Adrenal gland (tissue), 12 donors: ENCODE data around the gene SPOCK3. TPM values are rescaled to one million over a fixed set of nuclear protein-coding genes. Genes with fewer than 3 reads are reported as not detected.

Source experiments
- DNase-seq, 7 donors: peaks; one replicate each; pipeline ENCODE4 v3.0.0-alpha.2; 2019 to 2020
- H3K27ac ChIP-seq, 5 donors: fragments of 200-600 bp; sonication (generic) in 4 of 5; 1 replicate in 3 of 5; 2 replicates in 2 of 5; pipeline versions ENCODE4 v1.5.1 to v1.8.0; 2016 to 2020; ENCODE audit warnings: mild to moderate bottlenecking in 1 of 5
- H3K27me3 ChIP-seq: fragments of 200-600 bp; 2 replicates; pipeline ENCODE4 v1.8.0; 2021
- H3K36me3 ChIP-seq, 2 donors: fragments of 200-600 bp; replicated peaks in 1 of 2; 1 replicate in 1 of 2; 2 replicates in 1 of 2; pipeline versions ENCODE4 v1.5.1 to v1.8.0; 2018 to 2022
- H3K4me1 ChIP-seq, 2 donors: fragments of 200-600 bp; replicated peaks in 1 of 2; 1 replicate in 1 of 2; 2 replicates in 1 of 2; pipeline versions ENCODE4 v1.5.1 to v1.8.0; 2018 to 2021
- H3K4me3 ChIP-seq, 4 donors: fragments of 200-600 bp; sonication (generic) in 3 of 4; one replicate each; pipeline ENCODE4 v1.5.1; 2016 to 2018
- H3K9me3 ChIP-seq, 3 donors: fragments of 200-600 bp; sonication (generic) in 1 of 3; replicated peaks in 1 of 3; 1 replicate in 2 of 3; 2 replicates in 1 of 3; pipeline versions ENCODE4 v1.5.1 to v1.8.0; 2016 to 2021
- CTCF ChIP-seq, 6 experiments: fragments of 450-650 bp in 4 of 6; fragments of 200-600 bp in 2 of 6; sonication (generic) in 1 of 6; IDR thresholded peaks; 1 replicate in 5 of 6; 2 replicates in 1 of 6; pipeline versions ENCODE4 v1.5.1 to v1.8.0; 2016 to 2021; ENCODE audit warnings: antibody characterized with exemption in 6 of 6, mild to moderate bottlenecking in 2 of 6, moderate library complexity in 1 of 6
- POLR2A ChIP-seq, 2 donors: fragments of 450-650 bp; IDR thresholded peaks; one replicate each; pipeline ENCODE4 v1.6.1; 2017; ENCODE audit warnings: antibody characterized with exemption in 2 of 2, mild to moderate bottlenecking in 2 of 2, moderate library complexity in 1 of 2
- WGBS, 4 donors: extraction: QIAGEN DNeasy Blood & Tissue Kit in 2 of 4; methylation state at CpG; one replicate each; pipeline versions ENCODE4 v1.1.5 to v1.1.7; 2013 to 2017; 5-methylcytosine and 5-hydroxymethylcytosine counted together
- intact Hi-C, 2 donors: fragments of 100-400 bp; cut with DNase I; formaldehyde crosslinking; loops; one replicate each; pipeline versions ENCODE4 v1.14.1 to v1.15.0; 2022 to 2023
- polyA plus RNA-seq, 3 donors: library from polyadenylated mRNA; stranded (reverse); fragments of 200-250 nt in 2 of 3; fragments of 350-450 nt in 1 of 3; fragmentation: Illumina TruSeq in 1 of 3; extraction: RNeasy Lipid Tissue Mini Kit (QIAGEN cat#74804) in 1 of 3; gene quantifications; one replicate each; pipeline ENCODE4 v1.2.3, GENCODE V29; 2013 to 2014
- total RNA-seq, 9 donors: library from RNA; depleted of rRNA in 4 of 9; stranded (reverse); fragments of >200 nt in 4 of 9; fragments of 120-200 nt in 1 of 9; fragmentation: NEBNext Ultra II Directional in 1 of 9; extraction: Animal tissue kit (Norgen Biotek cat#: 25700) in 1 of 9; gene quantifications; one replicate each; pipeline versions ENCODE4 v1.1.0 to v1.2.4, GENCODE V29; 2013 to 2023
- donor health status: healthy with polysubstance abuse.
- donor health status: Bipolar disorder and iron deficiency.
- donor health status: DM: yes; HTN: yes; CAD: no.
- donor health status: DM: no; HTN: no; CAD: no.
- donor health status: DM: no; HTN: no; CAD: no.
- donor health status: DM: yes; HTN: yes; CAD: no.

Gene SPOCK3
- total and polyA plus RNA-seq, 12 donors = 0.18 to 30.3 (median 3.0) TPM; not detected in 1

- Histone ChIP-seq H3K4me1 (no peaks in the 10 kb centered on the region), H3K36me3 (no peaks in the 10 kb centered on the region), H3K4me3 (no peak overlapping the region), H3K9me3 (no peaks in the 10 kb centered on the region), H3K27ac (no peak overlapping the region), H3K27me3 (no peaks in the 10 kb centered on the region)
- intact Hi-C loops = no loop called here
- no peak for TF ChIP-seq POLR2A (IDR thresholded peaks at IDR 0.05)
- no peak for TF ChIP-seq CTCF (IDR thresholded peaks at IDR 0.05)
- no peak for DNase-seq
- 61 to 70% (median 65%) methylated on average over 1 of the region's 1 CpG for WGBS, 4 donors
Observed at GRCh38 chr4:166987026-166987425, 247.3 kb downstream of the SPOCK3 start.

GRCh38 chr4:166981847-166982246, 252.4 kb downstream of the SPOCK3 start:
- intact Hi-C loops = no loop called here
- no peak for TF ChIP-seq POLR2A (IDR thresholded peaks at IDR 0.05)
- TF ChIP-seq CTCF (IDR thresholded peaks at IDR 0.05) = no peak
- Histone ChIP-seq H3K4me1 (no peaks in the 10 kb centered on the region), H3K27ac (no peak overlapping the region), H3K36me3 (no peaks in the 10 kb centered on the region), H3K4me3 (no peak overlapping the region), H3K27me3 (no peaks in the 10 kb centered on the region), H3K9me3 (no peaks in the 10 kb centered on the region)
- WGBS, 4 donors = 82 to 97% (median 91%) methylated on average over 4 to 5 of the region's 5 CpGs
- no peak for DNase-seq

- Histone ChIP-seq H3K36me3 (no peaks in the 10 kb centered on the region), H3K9me3 (no peaks in the 10 kb centered on the region), H3K4me1 (no peaks in the 10 kb centered on the region), H3K27ac (no peak overlapping the region), H3K27me3 (no peaks in the 10 kb centered on the region), H3K4me3 (no peak overlapping the region)
- 86 to 94% (median 90%) methylated on average over 2 to 3 of the region's 3 CpGs; no CpG with 5 or more reads in 1 of the 4 donors for WGBS, 4 donors
- TF ChIP-seq POLR2A (IDR thresholded peaks at IDR 0.05) (no peak), CTCF (IDR thresholded peaks at IDR 0.05) (no peak)
- intact Hi-C loops = no loop called here
- DNase-seq = no peak
Observed at GRCh38 chr4:166980419-166980818, 253.9 kb downstream of the SPOCK3 start.

GRCh38 chr4:166977596-166977995, 256.7 kb downstream of the SPOCK3 start:
- Histone ChIP-seq H3K27ac (no peak overlapping the region), H3K27me3 (no peaks in the 10 kb centered on the region), H3K9me3 (peaks cover 0 to 5% (median 0%) of the 10 kb centered on the region in 3 donors), H3K4me3 (no peak overlapping the region), H3K36me3 (no peaks in the 10 kb centered on the region), H3K4me1 (no peaks in the 10 kb centered on the region)
- no peak for DNase-seq
- intact Hi-C loops = no loop called here
- TF ChIP-seq POLR2A (IDR thresholded peaks at IDR 0.05) (no peak), CTCF (IDR thresholded peaks at IDR 0.05) (no peak)
